ENCODE results near the gene PINK1.

The PINK1 gene

GRCh38 chr1:20589331-20590278 lies 43.7 kb upstream of the PINK1 start:
- no peak for DNase-seq (ENCODE audit: low spot score)
- in situ Hi-C loops (cut with MboI; ENCODE audit: low pct_unique_long_range_greater_than_20kb, low sequenced_read_pairs, unreplicated experiment) = no loop called here
- TF ChIP-seq CTCF (IDR thresholded peaks at IDR 0.05; ENCODE audit: extremely low read depth, insufficient read depth, missing control alignments) = no peak

GRCh38 chr1:20590306-20590777 lies 42.9 kb upstream of the PINK1 start:
- TF ChIP-seq CTCF (IDR thresholded peaks at IDR 0.05; ENCODE audit: extremely low read depth, insufficient read depth, missing control alignments) = no peak
- DNase-seq (ENCODE audit: low spot score) = no peak
- in situ Hi-C loops (cut with MboI; ENCODE audit: low pct_unique_long_range_greater_than_20kb, low sequenced_read_pairs, unreplicated experiment) = no loop called here

GRCh38 chr1:20593756-20594155 lies 39.5 kb upstream of the PINK1 start:
- DNase-seq (ENCODE audit: low spot score) = no peak
- TF ChIP-seq CTCF (IDR thresholded peaks at IDR 0.05; ENCODE audit: extremely low read depth, insufficient read depth, missing control alignments) = no peak
- in situ Hi-C loops (cut with MboI; ENCODE audit: low pct_unique_long_range_greater_than_20kb, low sequenced_read_pairs, unreplicated experiment) = no loop called here

GRCh38 chr1:20594746-20595145 lies 38.5 kb upstream of the PINK1 start:
- no peak for DNase-seq (ENCODE audit: low spot score)
- in situ Hi-C loops (cut with MboI; ENCODE audit: low pct_unique_long_range_greater_than_20kb, low sequenced_read_pairs, unreplicated experiment) = no loop called here
- TF ChIP-seq CTCF (IDR thresholded peaks at IDR 0.05; ENCODE audit: extremely low read depth, insufficient read depth, missing control alignments) = no peak

- no peak for TF ChIP-seq CTCF (IDR thresholded peaks at IDR 0.05; ENCODE audit: extremely low read depth, insufficient read depth, missing control alignments)
Observed at GRCh38 chr1:20596106-20596505, 37.2 kb upstream of the PINK1 start.

GRCh38 chr1:20597650-20598049 lies 35.6 kb upstream of the PINK1 start:
- no peak for DNase-seq (ENCODE audit: low spot score)
- in situ Hi-C loops (cut with MboI; ENCODE audit: low pct_unique_long_range_greater_than_20kb, low sequenced_read_pairs, unreplicated experiment) = no loop called here
- no peak for TF ChIP-seq CTCF (IDR thresholded peaks at IDR 0.05; ENCODE audit: extremely low read depth, insufficient read depth, missing control alignments)

More at GRCh38 chr1:20596106-20596505, 37.2 kb upstream of the PINK1 start:
- no peak for DNase-seq (ENCODE audit: low spot score)
- in situ Hi-C loops (cut with MboI; ENCODE audit: low pct_unique_long_range_greater_than_20kb, low sequenced_read_pairs, unreplicated experiment) = no loop called here
